CD4-positive, alpha-beta T cell treated with Interleukin-2 at 100 ng/mL for 4 hours (primary cell): ENCODE results near the gene BCL2L15.

Experiments used
- DNase-seq: peaks from one replicate; pipeline ENCODE4 v3.0.0-alpha.2; 2020; ENCODE audit warnings: low spot score

The BCL2L15 gene

GRCh38 chr1:113905435-113905861, 18.1 kb upstream of the BCL2L15 start:
- DNase-seq: no peak

GRCh38 chr1:113904674-113905434, 17.5 kb upstream of the BCL2L15 start, which contains the start of the genes AP4B1 and DCLRE1B:
TSS of gene AP4B1 (minus strand) at chr1:113904799. CDS start at chr1:113904717, 82 bp downstream.
TSS of gene DCLRE1B (plus strand) at chr1:113905326. CDS start at chr1:113905587, 261 bp downstream.
- peak; percentile 99 for DNase-seq

GRCh38 chr1:113904293-113904673, 16.9 kb upstream of the BCL2L15 start:
- DNase-seq: no peak

GRCh38 chr1:113903501-113904292, 16.3 kb upstream of the BCL2L15 start:
- peak; percentile 5 for DNase-seq

GRCh38 chr1:113901191-113901590, 13.8 kb upstream of the BCL2L15 start:
- peak; percentile 35 for DNase-seq

GRCh38 chr1:113899111-113899510, 11.7 kb upstream of the BCL2L15 start:
- no peak for DNase-seq

GRCh38 chr1:113898241-113898814, 10.9 kb upstream of the BCL2L15 start:
- no peak for DNase-seq

- no peak for DNase-seq
These were observed 8.6 kb upstream of the BCL2L15 start for GRCh38 chr1:113895961-113896360.

- DNase-seq: no peak
These were observed 7.7 kb upstream of the BCL2L15 start for GRCh38 chr1:113895098-113895497.

GRCh38 chr1:113893267-113893666, 5.9 kb upstream of the BCL2L15 start:
- DNase-seq: no peak

GRCh38 chr1:113891631-113892220, 4.3 kb upstream of the BCL2L15 start:
- DNase-seq: no peak

- no peak for DNase-seq
These were observed 3.4 kb upstream of the BCL2L15 start for GRCh38 chr1:113890816-113891215.

GRCh38 chr1:113886417-113887401, 672 bp downstream of the BCL2L15 start:
- no peak for DNase-seq

- DNase-seq: no peak
These were observed 5.7 kb downstream of the BCL2L15 start for GRCh38 chr1:113881661-113882060.

- DNase-seq: no peak
These were observed 7.7 kb downstream of the BCL2L15 start for GRCh38 chr1:113879739-113880038.

- DNase-seq: no peak
These were observed 11.2 kb downstream of the BCL2L15 start for GRCh38 chr1:113876176-113876575.

- no peak for DNase-seq
These were observed 11.7 kb downstream of the BCL2L15 start for GRCh38 chr1:113875714-113876113.

GRCh38 chr1:113874012-113874879, 13.1 kb downstream of the BCL2L15 start:
- peak; percentile 70 for DNase-seq

GRCh38 chr1:113872219-113872935, 15.0 kb downstream of the BCL2L15 start:
- DNase-seq: no peak
